GM10248 (cell line): ENCODE data around the gene INSR.

Source experiments
- CTCF ChIA-PET: fragments of 300-600 bp; sonication (Branson Sonifier 250); formaldehyde crosslinking; extraction: SDS; loops from one replicate; lab custom pipeline; 2021; ENCODE audit warnings: antibody characterized with exemption; lab: Yijun Ruan, JAX
- POLR2A ChIA-PET: fragments of 350-650 bp; sonication (Branson Sonifier 250); formaldehyde crosslinking; extraction: SDS; loops from one replicate; lab custom pipeline; 2020; ENCODE audit warnings: antibody characterized with exemption; lab: Yijun Ruan, JAX
- DNase-seq: peaks from one replicate; pipeline ENCODE4 v3.0.0; 2012; ENCODE audit errors: extremely low spot score
- TF ChIP-seq, protein P1 (sequence below): IDR thresholded peaks from 2 replicates; pipeline ENCODE4 v1.5.1; 2012; ENCODE audit warnings: mild to moderate bottlenecking, low read depth; ENCODE audit errors: extremely low read depth, missing control alignments, control extremely low read depth

INSR gene

DNA sequence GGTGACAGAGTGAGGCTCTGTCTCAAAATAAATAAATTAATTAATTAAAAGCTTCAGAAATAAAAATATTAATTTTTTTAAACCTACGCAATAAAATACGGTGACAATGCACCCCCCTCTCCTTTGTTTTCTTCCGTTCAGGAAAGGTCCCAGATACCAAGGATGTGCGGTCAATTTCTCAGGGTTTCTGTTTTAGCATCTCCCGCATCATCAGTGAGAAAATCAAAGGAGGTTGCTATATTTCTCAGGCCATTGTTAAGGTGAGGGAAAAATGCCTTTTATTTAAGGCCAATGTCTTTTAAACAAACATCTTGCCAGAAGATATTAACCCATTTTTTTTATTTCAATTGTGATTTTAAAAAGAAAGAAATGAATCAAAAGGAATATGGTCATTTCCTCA lies 111.7 kb downstream of the INSR start:
- DNase-seq, result no peak
- CTCF ChIA-PET, result interaction anchor here (1.3 to 1.5 kb wide), 4 partner anchors 11 to 159 kb away, joined by 3 to 9 read pairs (median 4); no protein-coding TSS in a partner anchor
- TF ChIP-seq, protein P1, sequence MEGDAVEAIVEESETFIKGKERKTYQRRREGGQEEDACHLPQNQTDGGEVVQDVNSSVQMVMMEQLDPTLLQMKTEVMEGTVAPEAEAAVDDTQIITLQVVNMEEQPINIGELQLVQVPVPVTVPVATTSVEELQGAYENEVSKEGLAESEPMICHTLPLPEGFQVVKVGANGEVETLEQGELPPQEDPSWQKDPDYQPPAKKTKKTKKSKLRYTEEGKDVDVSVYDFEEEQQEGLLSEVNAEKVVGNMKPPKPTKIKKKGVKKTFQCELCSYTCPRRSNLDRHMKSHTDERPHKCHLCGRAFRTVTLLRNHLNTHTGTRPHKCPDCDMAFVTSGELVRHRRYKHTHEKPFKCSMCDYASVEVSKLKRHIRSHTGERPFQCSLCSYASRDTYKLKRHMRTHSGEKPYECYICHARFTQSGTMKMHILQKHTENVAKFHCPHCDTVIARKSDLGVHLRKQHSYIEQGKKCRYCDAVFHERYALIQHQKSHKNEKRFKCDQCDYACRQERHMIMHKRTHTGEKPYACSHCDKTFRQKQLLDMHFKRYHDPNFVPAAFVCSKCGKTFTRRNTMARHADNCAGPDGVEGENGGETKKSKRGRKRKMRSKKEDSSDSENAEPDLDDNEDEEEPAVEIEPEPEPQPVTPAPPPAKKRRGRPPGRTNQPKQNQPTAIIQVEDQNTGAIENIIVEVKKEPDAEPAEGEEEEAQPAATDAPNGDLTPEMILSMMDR, result no peak
- POLR2A ChIA-PET, result interaction anchor here (0.6 kb wide), 3 partner anchors 10 to 395 kb away, joined by 3 to 7 read pairs (median 3); no protein-coding TSS in a partner anchor

DNA sequence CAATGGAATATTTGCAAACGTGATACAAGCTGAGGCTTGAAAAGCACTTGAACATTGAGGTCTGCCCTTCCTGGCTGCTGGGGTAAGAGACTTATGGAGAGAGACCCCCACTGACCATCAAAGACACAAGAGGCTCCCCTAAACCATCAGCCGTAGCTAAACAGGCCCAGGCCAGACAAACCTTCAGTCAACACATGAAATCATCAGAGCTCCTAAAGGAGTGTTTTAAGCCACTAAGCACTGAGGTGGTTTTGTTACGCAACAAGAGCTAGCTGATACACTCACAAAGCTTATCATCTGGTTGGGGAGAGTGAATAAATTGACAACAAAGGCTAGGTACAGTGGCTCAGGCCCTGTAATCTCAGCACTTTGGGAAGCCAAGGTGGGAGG lies 114.3 kb downstream of the INSR start:
- POLR2A ChIA-PET, result interaction anchor here (0.6 kb wide), 1 partner anchor 16 kb away, joined by 3 read pairs; no protein-coding TSS in a partner anchor
- no peak for DNase-seq
- TF ChIP-seq, protein P1, result no peak
- CTCF ChIA-PET, result interaction anchor here (1.0 to 2.6 kb wide), 5 partner anchors 9 to 161 kb away, joined by 3 to 10 read pairs (median 4); no protein-coding TSS in a partner anchor

DNA sequence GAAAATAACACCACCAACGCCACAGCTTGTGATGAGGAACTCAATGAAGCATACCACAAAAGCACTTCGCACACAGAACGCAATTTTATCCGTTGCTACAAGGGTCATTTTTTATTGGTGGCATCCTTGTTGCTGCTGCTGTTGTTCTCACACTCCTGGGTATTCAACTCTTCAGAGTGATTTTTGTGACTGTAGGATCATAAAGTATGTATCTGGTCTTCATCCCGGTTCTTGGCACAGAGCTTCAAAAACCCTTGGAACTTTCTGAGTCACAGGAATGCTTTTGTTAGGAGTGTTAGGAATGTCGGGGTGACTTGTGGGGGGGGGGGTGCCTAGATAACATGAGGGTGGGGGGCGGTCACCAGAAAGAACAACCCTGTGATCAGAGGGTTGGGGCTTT lies 116.3 kb downstream of the INSR start:
- TF ChIP-seq, protein P1, result no peak
- no peak for DNase-seq
- CTCF ChIA-PET, result no interaction called here
- POLR2A ChIA-PET, result interaction anchor here (0.6 kb wide), 1 partner anchor 419 kb away, joined by 3 read pairs; no protein-coding TSS in a partner anchor

DNA sequence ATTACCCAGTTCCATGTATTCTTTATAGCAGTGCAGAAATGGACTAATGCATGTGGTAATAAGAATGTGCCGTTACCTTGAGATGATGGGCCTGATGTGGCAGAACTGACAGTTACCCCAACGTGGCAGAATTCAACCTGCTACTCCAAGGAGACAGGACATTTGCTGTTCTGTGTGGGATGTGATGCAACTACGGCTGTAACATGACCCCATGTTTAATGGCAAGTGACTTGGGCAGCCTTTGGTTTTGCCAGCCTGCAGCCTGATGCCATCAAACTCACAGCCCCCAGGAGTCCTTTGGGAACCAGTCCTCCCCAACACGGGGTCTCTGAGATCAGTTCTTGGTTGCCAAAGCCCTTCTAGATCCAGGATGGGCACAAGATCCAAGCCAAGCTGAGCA lies 117.4 kb downstream of the INSR start:
- ChIA-PET POLR2A (no interaction called here), CTCF (interaction anchor here (0.9 kb wide), 1 partner anchor 177 kb away, joined by 4 read pairs; no protein-coding TSS in a partner anchor)

DNA sequence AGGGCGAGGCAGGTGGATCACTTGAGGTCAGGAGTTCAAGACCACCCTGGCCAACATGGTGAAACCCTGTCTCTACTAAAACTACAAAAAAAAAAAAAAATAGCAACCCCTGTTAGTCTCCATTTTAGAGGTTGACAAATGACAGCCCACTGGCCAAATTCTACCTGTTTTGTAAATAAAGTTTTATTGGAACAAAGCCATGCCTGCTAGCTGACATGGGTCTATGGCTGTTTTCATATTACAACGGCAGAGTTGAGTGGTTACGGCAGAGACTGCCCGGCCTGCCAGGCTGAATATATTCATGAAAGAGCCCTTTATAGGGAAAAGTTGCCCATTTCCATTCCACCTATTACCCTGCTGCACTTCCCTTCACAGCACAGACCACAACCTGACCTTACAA lies 121.4 kb downstream of the INSR start:
- TF ChIP-seq, protein P1, result no peak
- no peak for DNase-seq
- CTCF ChIA-PET, result interaction anchor here (2.0 kb wide), 1 partner anchor 11 kb away, joined by 4 read pairs; no protein-coding TSS in a partner anchor
- POLR2A ChIA-PET, result no interaction called here

More for the DNA sequence above, 117.4 kb downstream of the INSR start:
- no peak for DNase-seq
- TF ChIP-seq, protein P1, result no peak

DNA sequence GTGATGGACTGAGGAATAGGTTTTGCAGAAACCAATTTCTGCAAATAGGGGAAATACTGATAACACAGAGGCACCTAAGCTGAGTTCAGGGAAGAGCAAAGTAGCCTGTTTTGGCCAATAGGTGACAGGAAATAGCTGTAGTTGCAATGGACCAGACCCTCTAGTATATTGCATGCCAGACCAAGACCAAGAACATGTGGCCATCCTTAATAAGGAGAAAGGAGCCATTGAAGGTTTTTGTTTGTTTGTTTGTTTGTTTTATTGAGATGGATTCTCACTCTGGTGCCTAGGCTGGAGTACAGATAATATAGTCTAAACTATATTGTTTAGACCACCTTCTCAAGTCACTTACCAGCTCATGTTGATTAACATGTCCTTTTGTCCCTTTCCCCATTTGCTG lies 123.2 kb downstream of the INSR start:
- TF ChIP-seq, protein P1, result no peak
- CTCF ChIA-PET, result interaction anchor here (0.9 to 1.8 kb wide), 5 partner anchors 9 to 170 kb away, joined by 3 to 4 read pairs (median 3); no protein-coding TSS in a partner anchor
- POLR2A ChIA-PET, result no interaction called here
- no peak for DNase-seq
